Caki2 (cell line): ENCODE results near the gene FGFRL1. TPM values are rescaled to one million over a fixed set of nuclear protein-coding genes. Genes with fewer than 3 reads are reported as not detected.

ENCODE experiments used
- DNase-seq: peaks from one replicate; pipeline ENCODE4 v3.0.0-alpha.2; 2015; ENCODE audit warnings: low read depth
- in situ Hi-C: cut with HindIII; loops from 2 replicates; pipeline ENCODE4 v1.10.0; 2016; ENCODE audit warnings: low sequenced_read_pairs, low pct_unique_long_range_greater_than_20kb, mixed read lengths
- total RNA-seq: library from RNA; depleted of rRNA; stranded (reverse); fragments of >200 nt; shearing (Covaris generic); gene quantifications from 2 replicates; pipeline ENCODE4 v1.2.3, GENCODE V29; 2014; ENCODE audit warnings: low replicate concordance

FGFRL1 gene
- total RNA-seq, 1 experiment from 2014 or later: 70.9 TPM

GRCh38 chr4:1001561-1002130 is 9.8 kb upstream of the FGFRL1 start:
- DNase-seq: no peak
- in situ Hi-C loops: no loop called here

GRCh38 chr4:1002131-1002630 is 9.2 kb upstream of the FGFRL1 start:
- in situ Hi-C loops: no loop called here
- DNase-seq: no peak

GRCh38 chr4:1002631-1003251 is 8.7 kb upstream of the FGFRL1 start:
- no peak for DNase-seq
- in situ Hi-C loops: no loop called here

GRCh38 chr4:1003271-1004070 is 8.0 kb upstream of the FGFRL1 start:
- in situ Hi-C loops: no loop called here
- DNase-seq: no peak

- in situ Hi-C loops: no loop called here
- DNase-seq: no peak
Measured at GRCh38 chr4:1004071-1004418, 7.4 kb upstream of the FGFRL1 start.

- DNase-seq: no peak
- in situ Hi-C loops: no loop called here
Measured at GRCh38 chr4:1004557-1005485, 6.6 kb upstream of the FGFRL1 start.

- no peak for DNase-seq
- in situ Hi-C loops: no loop called here
Measured at GRCh38 chr4:1006856-1007255, 4.6 kb upstream of the FGFRL1 start.

GRCh38 chr4:1008840-1009541 is 2.4 kb upstream of the FGFRL1 start:
- no peak for DNase-seq
- in situ Hi-C loops: no loop called here

GRCh38 chr4:1009542-1010394 is 1.7 kb upstream of the FGFRL1 start:
- DNase-seq: peak; percentile 60
- in situ Hi-C loops: no loop called here

- peak; percentile 63 for DNase-seq
- in situ Hi-C loops: no loop called here
Measured at GRCh38 chr4:1010395-1011021, 918 bp upstream of the FGFRL1 start.

GRCh38 chr4:1011666-1012033 is 224 bp downstream of the FGFRL1 start:
- in situ Hi-C loops: no loop called here

GRCh38 chr4:1012034-1012739 is 761 bp downstream of the FGFRL1 start:
- in situ Hi-C loops: no loop called here
- peak; percentile 63 for DNase-seq

More at GRCh38 chr4:1011666-1012033, 224 bp downstream of the FGFRL1 start:
- no peak for DNase-seq

GRCh38 chr4:1013225-1014073 is 2.0 kb downstream of the FGFRL1 start:
- in situ Hi-C loops: no loop called here
- DNase-seq: no peak

- DNase-seq: no peak
- in situ Hi-C loops: no loop called here
Measured at GRCh38 chr4:1014291-1015167, 3.1 kb downstream of the FGFRL1 start.
